GM12801 (cell line): ENCODE measurements around the gene SUCO.

Experiments used
- TF ChIP-seq, protein P1 (sequence below): IDR thresholded peaks from one replicate; pipeline ENCODE4 v1.5.1; 2011; ENCODE audit warnings: control low read depth; ENCODE audit not compliant: insufficient read length; ENCODE audit errors: extremely low read depth

SUCO gene

DNA sequence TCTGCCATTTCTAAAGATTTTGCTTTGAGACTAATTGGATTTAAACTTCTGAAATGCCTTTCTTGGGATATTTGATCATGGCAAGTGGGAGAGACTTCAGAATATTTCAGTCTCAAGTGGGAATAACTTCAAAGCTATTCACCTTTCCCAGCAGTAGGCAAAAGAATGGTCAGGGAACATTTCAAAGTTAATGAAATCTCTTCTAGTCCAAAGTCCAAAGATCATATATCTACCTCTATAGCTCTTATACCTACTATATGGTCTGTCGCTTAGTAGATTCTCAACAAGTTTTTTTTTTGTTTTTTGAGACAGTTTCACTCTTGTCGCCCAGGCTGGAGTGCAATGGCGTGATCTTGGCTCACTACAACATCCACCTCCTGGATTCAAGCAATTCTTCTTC is 44.6 kb upstream of the SUCO start:
- TF ChIP-seq, protein P1, sequence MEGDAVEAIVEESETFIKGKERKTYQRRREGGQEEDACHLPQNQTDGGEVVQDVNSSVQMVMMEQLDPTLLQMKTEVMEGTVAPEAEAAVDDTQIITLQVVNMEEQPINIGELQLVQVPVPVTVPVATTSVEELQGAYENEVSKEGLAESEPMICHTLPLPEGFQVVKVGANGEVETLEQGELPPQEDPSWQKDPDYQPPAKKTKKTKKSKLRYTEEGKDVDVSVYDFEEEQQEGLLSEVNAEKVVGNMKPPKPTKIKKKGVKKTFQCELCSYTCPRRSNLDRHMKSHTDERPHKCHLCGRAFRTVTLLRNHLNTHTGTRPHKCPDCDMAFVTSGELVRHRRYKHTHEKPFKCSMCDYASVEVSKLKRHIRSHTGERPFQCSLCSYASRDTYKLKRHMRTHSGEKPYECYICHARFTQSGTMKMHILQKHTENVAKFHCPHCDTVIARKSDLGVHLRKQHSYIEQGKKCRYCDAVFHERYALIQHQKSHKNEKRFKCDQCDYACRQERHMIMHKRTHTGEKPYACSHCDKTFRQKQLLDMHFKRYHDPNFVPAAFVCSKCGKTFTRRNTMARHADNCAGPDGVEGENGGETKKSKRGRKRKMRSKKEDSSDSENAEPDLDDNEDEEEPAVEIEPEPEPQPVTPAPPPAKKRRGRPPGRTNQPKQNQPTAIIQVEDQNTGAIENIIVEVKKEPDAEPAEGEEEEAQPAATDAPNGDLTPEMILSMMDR: no peak

DNA sequence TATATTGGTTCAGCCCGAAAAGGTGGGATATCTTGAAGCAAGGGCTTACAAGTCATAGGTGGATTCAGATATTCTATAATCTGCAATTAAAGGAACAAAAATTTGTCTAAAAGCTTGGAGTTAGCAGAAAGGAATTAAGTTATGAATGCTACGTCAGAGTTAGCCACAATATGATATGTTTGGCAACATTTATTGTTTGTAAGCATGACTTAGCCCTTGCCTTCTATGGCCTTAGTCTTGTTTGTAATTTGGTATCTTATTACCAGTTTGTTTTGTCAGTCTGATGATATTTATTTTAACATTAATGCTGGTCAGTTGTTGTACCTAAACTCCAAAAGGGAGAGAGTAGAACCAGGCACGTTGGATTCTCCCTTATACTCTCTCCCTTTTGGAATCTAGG is 43.1 kb upstream of the SUCO start:
- TF ChIP-seq, protein P1: no peak

DNA sequence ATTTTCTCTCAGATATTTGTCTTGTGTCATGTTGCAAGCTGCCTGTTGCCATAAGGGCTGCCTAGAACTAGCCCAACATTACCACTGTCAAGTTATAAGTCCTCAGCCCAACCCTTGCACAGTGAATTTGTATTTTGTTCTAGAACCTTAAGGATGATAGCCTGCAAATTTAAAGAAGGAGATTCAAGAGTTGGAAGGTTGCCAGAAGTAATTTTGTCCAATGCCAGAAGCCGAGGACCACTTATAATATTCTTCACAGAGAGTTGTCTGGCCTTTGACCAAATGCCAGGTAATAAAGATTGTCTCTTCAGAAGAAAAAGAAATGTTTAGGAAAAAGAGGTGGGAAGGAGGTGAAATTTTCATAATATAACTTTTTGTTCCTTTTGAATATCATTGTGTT is 40.5 kb upstream of the SUCO start:
- TF ChIP-seq, protein P1: no peak

DNA sequence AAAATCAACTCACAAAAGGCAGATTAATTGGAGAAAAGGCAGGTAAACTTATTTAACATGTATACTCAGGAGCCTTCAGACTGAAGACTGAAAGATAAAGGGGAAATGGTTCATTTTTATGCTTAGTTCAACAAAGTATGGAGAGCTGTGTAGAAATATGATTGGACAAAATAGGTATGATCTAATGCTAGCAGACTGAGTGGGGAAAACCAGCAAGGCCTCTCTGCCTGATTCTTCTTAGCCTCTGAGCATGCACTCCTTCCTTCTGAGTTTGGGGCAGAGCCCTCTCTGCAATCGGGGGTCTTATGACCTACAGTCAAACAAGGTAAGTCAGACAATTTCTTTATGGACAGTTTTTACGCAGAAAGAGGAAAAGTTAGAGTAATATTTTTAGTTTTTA is 38.8 kb upstream of the SUCO start:
- TF ChIP-seq, protein P1: no peak

DNA sequence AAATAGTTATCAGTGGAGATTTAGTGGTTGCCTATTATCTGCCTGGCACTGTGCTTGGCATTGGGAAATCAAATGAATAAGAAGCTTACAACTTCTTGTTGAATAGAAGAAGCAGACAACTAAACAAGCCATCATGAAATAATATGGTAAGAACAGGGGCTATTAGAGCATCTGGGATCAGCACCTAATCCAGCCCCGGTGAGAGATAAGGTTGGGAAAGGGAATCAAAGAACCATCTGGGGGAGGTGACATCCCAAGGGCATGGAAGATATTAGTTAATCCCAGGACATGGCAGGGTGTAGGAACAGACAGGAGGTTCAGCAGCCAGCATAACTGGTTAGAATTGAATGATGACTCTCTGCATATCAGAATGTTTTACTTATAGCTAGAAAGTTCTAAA is 36.3 kb upstream of the SUCO start:
- TF ChIP-seq, protein P1: no peak

DNA sequence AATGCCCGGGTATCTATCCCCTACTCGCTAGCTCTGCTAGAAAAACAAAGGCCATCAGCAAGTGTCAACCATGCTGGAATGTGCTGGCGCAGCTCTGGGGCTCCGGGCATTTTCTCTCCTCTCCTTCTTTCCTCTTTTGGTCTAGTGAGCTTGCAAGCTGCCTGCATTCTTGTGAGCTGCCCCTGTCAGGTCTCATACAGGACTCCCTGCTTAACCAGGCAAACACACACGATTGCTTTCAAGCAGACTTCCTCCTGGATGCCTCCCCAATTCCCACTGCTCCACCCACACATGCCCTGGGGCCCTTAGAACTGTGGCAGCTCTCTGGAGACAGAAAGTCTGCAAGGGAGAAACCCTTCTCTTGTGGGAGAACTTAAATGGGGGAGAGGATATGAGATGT is 35.7 kb upstream of the SUCO start:
- TF ChIP-seq, protein P1: no peak

DNA sequence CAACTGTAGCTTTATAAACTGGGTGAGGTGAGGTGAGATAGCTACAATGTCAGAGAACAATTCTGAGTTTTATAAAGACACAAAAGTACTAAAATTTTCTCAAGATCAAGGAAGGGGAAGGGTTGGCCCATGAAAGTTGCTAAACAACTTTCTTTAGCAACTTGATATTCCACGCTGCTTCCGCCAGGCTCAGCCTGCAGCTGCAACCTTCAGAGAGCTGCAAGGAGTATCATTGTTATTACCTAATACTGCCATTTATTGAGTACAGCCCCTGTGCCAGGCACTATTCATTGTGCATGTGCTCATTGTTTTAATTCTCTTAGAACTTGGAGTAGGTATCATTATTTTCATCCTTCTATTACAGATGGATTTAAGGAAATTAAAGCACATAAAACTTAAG is 34.1 kb upstream of the SUCO start:
- TF ChIP-seq, protein P1: no peak

DNA sequence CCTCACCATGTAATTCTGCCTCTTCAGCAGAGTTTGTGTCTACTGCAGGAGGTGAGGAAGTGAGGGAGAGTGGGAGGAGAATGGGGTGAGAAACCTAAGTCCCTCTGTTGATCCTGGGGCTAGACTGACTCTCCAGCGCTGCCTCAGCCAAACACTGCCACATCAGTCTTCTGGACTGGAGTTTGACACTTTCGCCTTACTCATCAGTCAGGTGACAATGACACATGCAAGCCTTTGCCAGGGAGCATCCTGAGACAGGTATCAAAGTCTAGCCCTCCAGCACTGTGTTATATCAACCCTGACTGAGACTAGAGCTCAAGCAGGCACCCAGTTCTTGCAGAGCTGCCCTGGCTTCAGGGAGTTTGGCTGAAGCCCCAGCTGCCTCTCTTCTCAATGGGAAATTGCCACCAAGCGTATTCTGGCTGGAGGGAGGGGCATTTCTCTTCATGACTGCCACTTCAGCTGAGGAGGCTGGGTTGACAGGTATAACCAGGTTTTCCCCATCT is 33.3 kb upstream of the SUCO start:
- TF ChIP-seq, protein P1: no peak
